CD14-positive monocyte (primary cell): ENCODE measurements around the gene TMEM132C. TPM values are rescaled to one million over a fixed set of nuclear protein-coding genes. Genes with fewer than 3 reads are reported as not detected.

Source experiments
- DNase-seq, 3 donors: peaks; one replicate each; pipeline ENCODE4 v3.0.0-alpha.2; 2011 to 2022
- H2AFZ ChIP-seq: 2 replicates; pipeline ENCODE4 v1.6.0; 2012; ENCODE audit warnings: mild to moderate bottlenecking, low read depth, low read length, inconsistent platforms; ENCODE audit not compliant: insufficient read depth, poor library complexity, severe bottlenecking
- H3K27ac ChIP-seq, 2 donors: 1 replicate in 1 of 2; 2 replicates in 1 of 2; pipeline ENCODE4 v1.5.1; 2012 to 2013; ENCODE audit warnings: low read length in 2 of 2, control low read depth in 1 of 2, inconsistent platforms in 1 of 2, low read depth in 1 of 2, mild to moderate bottlenecking in 1 of 2
- H3K27me3 ChIP-seq, 2 donors: one replicate each; pipeline versions ENCODE4 v1.6.0 to v1.6.1; 2011 to 2013; ENCODE audit warnings: low read length in 2 of 2; ENCODE audit not compliant: control insufficient read depth in 2 of 2, insufficient read depth in 2 of 2
- H3K36me3 ChIP-seq, 2 donors: replicated peaks in 1 of 2; 1 replicate in 1 of 2; 2 replicates in 1 of 2; pipeline versions ENCODE4 v1.5.1 to v1.6.1; 2012 to 2013; ENCODE audit warnings: low read length in 2 of 2, control low read depth in 1 of 2, inconsistent platforms in 1 of 2, mild to moderate bottlenecking in 1 of 2; ENCODE audit not compliant: insufficient read depth in 2 of 2, control insufficient read depth in 1 of 2
- H3K4me1 ChIP-seq, 2 donors: 1 replicate in 1 of 2; 2 replicates in 1 of 2; pipeline versions ENCODE4 v1.5.1 to v1.6.1; 2012 to 2013; ENCODE audit warnings: low read length in 2 of 2, control low read depth in 1 of 2, inconsistent platforms in 1 of 2, mild to moderate bottlenecking in 1 of 2, moderate library complexity in 1 of 2; ENCODE audit not compliant: insufficient read depth in 2 of 2, control insufficient read depth in 1 of 2
- H3K4me2 ChIP-seq: replicated peaks from 2 replicates; pipeline ENCODE3; 2012; ENCODE audit warnings: low read length, moderate library complexity, mild to moderate bottlenecking; ENCODE audit not compliant: poor library complexity, severe bottlenecking; ENCODE audit errors: extremely low read depth
- H3K4me3 ChIP-seq, 3 experiments: fragments of 200-600 bp in 1 of 3; sonication (generic) in 1 of 3; replicated peaks in 1 of 3; 1 replicate in 2 of 3; 2 replicates in 1 of 3; pipeline ENCODE4 v1.5.1; 2011 to 2013; ENCODE audit warnings: low read length in 3 of 3, mild to moderate bottlenecking in 3 of 3, control low read depth in 2 of 3, low read depth in 2 of 3, inconsistent platforms in 1 of 3, moderate library complexity in 1 of 3
- H3K79me2 ChIP-seq: 2 replicates; pipeline ENCODE4 v1.6.0; 2012; ENCODE audit warnings: mild to moderate bottlenecking, control low read depth, inconsistent platforms, low read length, moderate library complexity; ENCODE audit not compliant: insufficient read depth
- H3K9ac ChIP-seq: 2 replicates; pipeline ENCODE4 v1.6.0; 2017; ENCODE audit warnings: low read length, mild to moderate bottlenecking; ENCODE audit not compliant: insufficient read depth, poor library complexity, severe bottlenecking
- H3K9me3 ChIP-seq, 2 donors: replicated peaks in 1 of 2; 1 replicate in 1 of 2; 2 replicates in 1 of 2; pipeline versions ENCODE4 v1.5.1 to v1.6.1; 2012 to 2013; ENCODE audit warnings: low read length in 2 of 2, control low read depth in 1 of 2; ENCODE audit not compliant: control insufficient read depth in 1 of 2, insufficient read depth in 1 of 2
- H4K20me1 ChIP-seq: 2 replicates; pipeline ENCODE4 v1.6.0; 2012; ENCODE audit warnings: mild to moderate bottlenecking, low read length, control low read depth, moderate library complexity; ENCODE audit not compliant: insufficient read depth
- H3K27ac Mint-ChIP-seq, 7 donors: one replicate each; pipeline ENCODE4 v1.8.0; 2020; ENCODE audit warnings: mild to moderate bottlenecking in 7 of 7, mixed read lengths in 7 of 7, moderate library complexity in 6 of 7, inconsistent platforms in 2 of 7
- H3K27me3 Mint-ChIP-seq, 3 donors: one replicate each; pipeline ENCODE4 v1.8.0; 2021 to 2022; ENCODE audit warnings: low read depth in 3 of 3, mild to moderate bottlenecking in 3 of 3, mixed read lengths in 3 of 3, moderate library complexity in 3 of 3, inconsistent platforms in 1 of 3
- H3K36me3 Mint-ChIP-seq, 2 donors: one replicate each; pipeline ENCODE4 v1.8.0; 2020; ENCODE audit warnings: mixed read lengths in 2 of 2, inconsistent platforms in 1 of 2, mild to moderate bottlenecking in 1 of 2
- H3K4me1 Mint-ChIP-seq: one replicate; pipeline ENCODE4 v1.8.0; 2020; ENCODE audit warnings: mild to moderate bottlenecking, mixed read lengths
- H3K4me3 Mint-ChIP-seq, 2 donors: one replicate each; pipeline ENCODE4 v1.8.0; 2020; ENCODE audit warnings: mild to moderate bottlenecking in 2 of 2, mixed read lengths in 2 of 2, moderate library complexity in 1 of 2
- H3K9me3 Mint-ChIP-seq, 7 donors: one replicate each; pipeline ENCODE4 v1.8.0; 2020 to 2022; ENCODE audit warnings: mixed read lengths in 7 of 7, mild to moderate bottlenecking in 6 of 7, moderate library complexity in 6 of 7, inconsistent platforms in 2 of 7
- CTCF ChIP-seq: fragments of 200-600 bp; IDR thresholded peaks from one replicate; pipeline ENCODE4 v1.8.0; 2022; ENCODE audit warnings: antibody characterized with exemption, mild to moderate bottlenecking
- WGBS: methylation state at CpG from one replicate; pipeline ENCODE4 v1.1.5; 2013; ENCODE audit warnings: missing lambda C conversion rate; ENCODE audit not compliant: insufficient coverage; 5-methylcytosine and 5-hydroxymethylcytosine counted together
- intact Hi-C, 2 donors: fragments of 100-400 bp; cut with micrococcal nuclease; formaldehyde crosslinking; loops; one replicate each; pipeline versions ENCODE4 v1.15.0 to v1.15.1; 2023
- polyA plus RNA-seq, 3 donors: library from polyadenylated mRNA; depleted of rRNA in 1 of 3; unstranded in 2 of 3; stranded (reverse) in 1 of 3; fragments of 300-500 nt in 2 of 3; fragments of >200 nt in 1 of 3; fragmentation: Illumina TruSeq in 2 of 3; gene quantifications; 1 replicate in 2 of 3; 2 replicates in 1 of 3; pipeline ENCODE4 v1.2.3, GENCODE V29; 2012 to 2021

TMEM132C gene
- polyA plus RNA-seq, 3 donors, result not detected

GRCh38 chr12:128445415-128446127 is 178.6 kb downstream of the TMEM132C start:
- Histone ChIP-seq H3K27me3 (no peaks in the 10 kb centered on the region), H2AFZ (no peak overlapping the region), H3K36me3 (no peaks in the 10 kb centered on the region), H3K9me3 (peaks cover 0 to 3% of the 10 kb centered on the region in 2 donors), H4K20me1 (no peaks in the 10 kb centered on the region), H3K4me2 (no peak overlapping the region), H3K4me3 (no peak overlapping the region), H3K4me1 (no peaks in the 10 kb centered on the region), H3K27ac (no peak overlapping the region), H3K9ac (no peak overlapping the region), H3K79me2 (no peaks in the 10 kb centered on the region)
- no peak overlapping the region for H3K27ac Mint-ChIP-seq
- peaks cover 0 to 5% (median 2%) of the 10 kb centered on the region in 3 donors for H3K27me3 Mint-ChIP-seq
- intact Hi-C loops, result no loop called here
- WGBS, result 54% methylated on average over 6 of the region's 13 CpGs
- H3K9me3 Mint-ChIP-seq, result peaks cover 0 to 15% (median 2%) of the 10 kb centered on the region in 7 donors
- TF ChIP-seq CTCF, result no peak
- DNase-seq, result no peak
- no peaks in the 10 kb centered on the region for H3K4me1 Mint-ChIP-seq
- H3K4me3 Mint-ChIP-seq, result no peak overlapping the region
- H3K36me3 Mint-ChIP-seq, result no peaks in the 10 kb centered on the region

- H4K20me1 ChIP-seq, result no peaks in the 10 kb centered on the region
- H2AFZ ChIP-seq, result no peak overlapping the region
- H3K9me3 Mint-ChIP-seq, result peaks cover 0 to 8% (median 3%) of the 10 kb centered on the region in 7 donors
- peaks cover 0 to 5% (median 3%) of the 10 kb centered on the region in 3 donors for H3K27me3 Mint-ChIP-seq
- H3K36me3 Mint-ChIP-seq, result no peaks in the 10 kb centered on the region
- H3K36me3 ChIP-seq, result no peaks in the 10 kb centered on the region
- TF ChIP-seq CTCF, result no peak
- no peaks in the 10 kb centered on the region for H3K27me3 ChIP-seq
- DNase-seq, result no peak
- H3K4me1 Mint-ChIP-seq, result no peaks in the 10 kb centered on the region
- intact Hi-C loops, result no loop called here
- H3K4me2 ChIP-seq, result no peak overlapping the region
- no peak overlapping the region for H3K4me3 Mint-ChIP-seq
- H3K4me1 ChIP-seq, result no peaks in the 10 kb centered on the region
- no peak overlapping the region for H3K27ac Mint-ChIP-seq
- no peak overlapping the region for H3K9ac ChIP-seq
- H3K4me3 ChIP-seq, result no peak overlapping the region
- no peak overlapping the region for H3K27ac ChIP-seq
- H3K79me2 ChIP-seq, result no peaks in the 10 kb centered on the region
- WGBS, result 22% methylated on average over 3 of the region's 7 CpGs
- H3K9me3 ChIP-seq, result peaks cover 0 to 6% of the 10 kb centered on the region in 2 donors
Measured at GRCh38 chr12:128449146-128449894, 182.3 kb downstream of the TMEM132C start.
